Neural progenitor cell (in vitro differentiated cells): ENCODE data around the gene WNT3A. TPM values are rescaled to one million over a fixed set of nuclear protein-coding genes. Genes with fewer than 3 reads are reported as not detected.

ENCODE experiments used
- DNase-seq: peaks from one replicate; pipeline ENCODE4 v3.0.0-alpha.2; 2016; ENCODE audit warnings: low spot score
- H2AFZ ChIP-seq: fragments of 200-600 bp; sonication (generic); replicated peaks from 2 replicates; pipeline ENCODE4 v1.6.1; 2016; ENCODE audit warnings: antibody characterized with exemption
- H3F3A ChIP-seq: fragments of 200-600 bp; sonication (generic); 2 replicates; pipeline ENCODE4 v1.6.1; 2016; ENCODE audit warnings: antibody characterized with exemption, low read depth
- H3K27ac ChIP-seq: fragments of 200-600 bp; sonication (generic); 2 replicates; pipeline ENCODE4 v1.5.1; 2016; ENCODE audit warnings: mild to moderate bottlenecking
- H3K27me3 ChIP-seq: fragments of 200-600 bp; sonication (generic); 2 replicates; pipeline ENCODE4 v1.6.1; 2016; ENCODE audit warnings: mild to moderate bottlenecking, moderate library complexity
- H3K36me3 ChIP-seq: fragments of 200-600 bp; sonication (generic); 2 replicates; pipeline ENCODE4 v1.5.1; 2016
- H3K4me1 ChIP-seq: fragments of 200-600 bp; sonication (generic); 2 replicates; pipeline ENCODE4 v1.6.1; 2016; ENCODE audit warnings: mixed run types
- H3K4me2 ChIP-seq: fragments of 200-600 bp; sonication (generic); 2 replicates; pipeline ENCODE4 v1.6.1; 2016
- H3K4me3 ChIP-seq: fragments of 200-600 bp; sonication (generic); 2 replicates; pipeline ENCODE4 v1.5.1; 2016
- H3K79me2 ChIP-seq: fragments of 200-600 bp; sonication (generic); 2 replicates; pipeline ENCODE4 v1.6.1; 2016; ENCODE audit warnings: low read depth
- H3K9ac ChIP-seq: fragments of 200-600 bp; sonication (generic); 2 replicates; pipeline ENCODE4 v1.6.1; 2016
- H3K9me3 ChIP-seq: fragments of 200-600 bp; sonication (generic); 2 replicates; pipeline ENCODE4 v1.5.1; 2016; ENCODE audit warnings: low read depth
- H4K20me1 ChIP-seq: fragments of 200-600 bp; sonication (generic); 2 replicates; pipeline ENCODE4 v1.6.1; 2016; ENCODE audit warnings: low read depth
- H3K27ac Mint-ChIP-seq: 3 replicates; pipeline ENCODE4 v1.8.0; 2021; ENCODE audit warnings: mixed read lengths
- H3K27me3 Mint-ChIP-seq: 2 replicates; pipeline ENCODE4 v1.8.0; 2022; ENCODE audit warnings: low read depth, mild to moderate bottlenecking, inconsistent platforms, moderate library complexity, mixed read lengths; ENCODE audit not compliant: insufficient read depth
- H3K36me3 Mint-ChIP-seq: 3 replicates; pipeline ENCODE4 v1.8.0; 2021; ENCODE audit warnings: mixed read lengths
- H3K4me1 Mint-ChIP-seq: 3 replicates; pipeline ENCODE4 v1.8.0; 2021; ENCODE audit warnings: mixed read lengths
- H3K4me3 Mint-ChIP-seq: 3 replicates; pipeline ENCODE4 v1.8.0; 2021; ENCODE audit warnings: mild to moderate bottlenecking, moderate library complexity, mixed read lengths
- H3K9me3 Mint-ChIP-seq: 3 replicates; pipeline ENCODE4 v1.8.0; 2020; ENCODE audit warnings: mixed read lengths
- CTCF ChIP-seq: fragments of 200-600 bp; sonication (generic); IDR thresholded peaks from 2 replicates; pipeline ENCODE4 v1.5.1; 2017; ENCODE audit warnings: antibody characterized with exemption, mild to moderate bottlenecking
- EZH2 ChIP-seq: fragments of 200-600 bp; sonication (generic); IDR thresholded peaks from 2 replicates; pipeline ENCODE4 v1.6.1; 2017; ENCODE audit warnings: antibody characterized with exemption, mild to moderate bottlenecking, moderate library complexity
- EZH2phosphoT487 ChIP-seq: fragments of 200-600 bp; sonication (generic); IDR thresholded peaks from 2 replicates; pipeline ENCODE4 v1.6.1; 2017; ENCODE audit warnings: antibody characterized with exemption
- total RNA-seq: library from RNA; depleted of rRNA; stranded (reverse); fragments of >200 nt; gene quantifications from 2 replicates; pipeline ENCODE4 v1.2.3, GENCODE V29; 2015; ENCODE audit warnings: low replicate concordance

The WNT3A gene
- total RNA-seq, 1 donor from 2014 or later = not detected

GRCh38 chr1:228064296-228064695 lies 57.5 kb downstream of the WNT3A start:
- no peaks in the 10 kb centered on the region for H3K9me3 ChIP-seq
- Mint-ChIP-seq H3K9me3 (peaks cover 4% of the 10 kb centered on the region), H3K36me3 (peaks cover 3% of the 10 kb centered on the region), H3K27me3 (peaks cover 22% of the 10 kb centered on the region), H3K4me3 (no peak overlapping the region), H3K27ac (no peak overlapping the region), H3K4me1 (peaks cover 10% of the 10 kb centered on the region)
- H2AFZ ChIP-seq = no peak overlapping the region
- H3K27ac ChIP-seq = no peak overlapping the region
- H3K79me2 ChIP-seq = no peaks in the 10 kb centered on the region
- no peaks in the 10 kb centered on the region for H3K36me3 ChIP-seq
- H3K4me2 ChIP-seq = no peak overlapping the region
- peaks cover 4% of the 10 kb centered on the region for H3K4me1 ChIP-seq
- no peaks in the 10 kb centered on the region for H3F3A ChIP-seq
- peaks cover 92% of the 10 kb centered on the region for H3K27me3 ChIP-seq
- TF ChIP-seq CTCF = no peak
- no peak for TF ChIP-seq EZH2
- no peak for TF ChIP-seq EZH2phosphoT487
- H4K20me1 ChIP-seq = no peaks in the 10 kb centered on the region
- H3K9ac ChIP-seq = no peak overlapping the region
- no peak overlapping the region for H3K4me3 ChIP-seq
- no peak for DNase-seq

DNA sequence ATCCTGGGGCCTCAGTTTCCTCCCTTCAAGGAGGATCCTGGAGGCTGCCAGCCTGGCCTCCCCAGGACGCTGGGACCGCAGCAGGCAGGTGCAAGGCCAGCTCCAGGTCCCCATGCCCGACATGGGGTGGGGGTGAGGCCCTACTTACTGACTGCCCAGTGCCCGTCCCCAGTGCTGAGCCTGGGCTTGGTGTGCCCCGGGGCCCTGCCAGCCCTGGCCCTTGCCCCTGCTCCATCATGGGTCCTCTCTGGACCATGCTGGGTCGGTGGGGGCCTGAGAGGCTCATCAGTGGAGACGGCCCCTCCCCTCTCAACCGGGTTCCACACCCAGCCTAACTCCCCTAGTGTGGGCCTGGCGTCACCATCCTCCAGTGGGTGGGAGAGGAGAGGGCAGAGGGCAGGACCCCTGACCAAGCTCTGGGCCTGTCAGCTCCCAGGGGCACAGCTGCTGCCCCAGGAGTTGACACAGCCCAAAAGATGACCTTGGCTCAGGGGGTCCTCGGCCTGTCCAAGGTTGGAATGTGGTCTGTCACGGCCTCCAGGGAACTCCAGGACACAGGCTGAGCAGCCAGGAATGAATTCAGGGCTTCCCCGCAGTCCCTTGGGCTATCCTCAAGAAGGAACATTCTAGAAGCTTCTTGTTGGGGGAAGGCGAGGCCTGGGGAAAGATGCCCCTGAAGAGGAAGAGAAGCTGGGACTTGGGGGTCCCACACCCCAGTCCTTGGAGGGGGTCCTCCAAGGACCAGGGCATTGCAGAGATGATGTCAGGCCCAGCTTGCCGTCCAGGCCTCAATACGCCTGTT lies 58.1 kb downstream of the WNT3A start:
- no peaks in the 10 kb centered on the region for H3K9me3 ChIP-seq
- Mint-ChIP-seq H3K36me3 (peaks cover 3% of the 10 kb centered on the region), H3K27me3 (peaks cover 19% of the 10 kb centered on the region), H3K4me1 (peaks cover 10% of the 10 kb centered on the region), H3K4me3 (no peak overlapping the region), H3K27ac (no peak overlapping the region), H3K9me3 (peaks cover 4% of the 10 kb centered on the region)
- H3K27me3 ChIP-seq = peaks cover 92% of the 10 kb centered on the region
- H3K36me3 ChIP-seq = no peaks in the 10 kb centered on the region
- no peaks in the 10 kb centered on the region for H3K79me2 ChIP-seq
- H3K9ac ChIP-seq = no peak overlapping the region
- no peak for DNase-seq
- no peak overlapping the region for H2AFZ ChIP-seq
- H4K20me1 ChIP-seq = no peaks in the 10 kb centered on the region
- H3F3A ChIP-seq = no peaks in the 10 kb centered on the region
- H3K4me2 ChIP-seq = no peak overlapping the region
- TF ChIP-seq CTCF (no peak), EZH2 (no peak), EZH2phosphoT487 (no peak)
- peaks cover 4% of the 10 kb centered on the region for H3K4me1 ChIP-seq
- no peak overlapping the region for H3K4me3 ChIP-seq
- no peak overlapping the region for H3K27ac ChIP-seq

GRCh38 chr1:228065543-228066347 lies 58.9 kb downstream of the WNT3A start:
- Mint-ChIP-seq H3K36me3 (peaks cover 3% of the 10 kb centered on the region), H3K27me3 (peaks cover 18% of the 10 kb centered on the region), H3K27ac (no peak overlapping the region), H3K4me3 (no peak overlapping the region), H3K4me1 (peaks cover 7% of the 10 kb centered on the region), H3K9me3 (peaks cover 4% of the 10 kb centered on the region)
- Histone ChIP-seq H4K20me1 (no peaks in the 10 kb centered on the region), H3K27ac (no peak overlapping the region), H3K4me3 (no peak overlapping the region), H3K36me3 (no peaks in the 10 kb centered on the region), H3K9ac (no peak overlapping the region), H3K79me2 (no peaks in the 10 kb centered on the region), H3K4me1 (peaks cover 2% of the 10 kb centered on the region), H3F3A (no peaks in the 10 kb centered on the region), H3K27me3 (peaks cover 92% of the 10 kb centered on the region), H3K9me3 (no peaks in the 10 kb centered on the region), H3K4me2 (no peak overlapping the region), H2AFZ (no peak overlapping the region)
- no peak for DNase-seq
- no peak for TF ChIP-seq EZH2phosphoT487
- no peak for TF ChIP-seq CTCF
- no peak for TF ChIP-seq EZH2
